Activated T-cell treated with anti-CD3 and anti-CD28 coated beads for 24 hours (primary cell): ENCODE data around the gene ITSN1.

ENCODE experiments used
- DNase-seq: peaks from one replicate; pipeline ENCODE4 v3.0.0-alpha.2; 2020; ENCODE audit warnings: low read depth

The ITSN1 gene

GRCh38 chr21:33840771-33841170, 198.5 kb downstream of the ITSN1 start:
- DNase-seq: no peak

GRCh38 chr21:33841561-33841960, 199.3 kb downstream of the ITSN1 start:
- no peak for DNase-seq

- no peak for DNase-seq
These were observed 200.9 kb downstream of the ITSN1 start for GRCh38 chr21:33843216-33843615.

- DNase-seq: no peak
These were observed 202.0 kb downstream of the ITSN1 start for GRCh38 chr21:33844104-33844889.

- no peak for DNase-seq
These were observed 202.5 kb downstream of the ITSN1 start for GRCh38 chr21:33844890-33845205.

- no peak for DNase-seq
These were observed 203.8 kb downstream of the ITSN1 start for GRCh38 chr21:33846141-33846540.

GRCh38 chr21:33847588-33848248, 205.4 kb downstream of the ITSN1 start:
- no peak for DNase-seq

GRCh38 chr21:33848249-33848953, 206.1 kb downstream of the ITSN1 start:
- no peak for DNase-seq

- DNase-seq: no peak
These were observed 207.5 kb downstream of the ITSN1 start for GRCh38 chr21:33849834-33850233.

GRCh38 chr21:33850401-33850800, 208.1 kb downstream of the ITSN1 start:
- no peak for DNase-seq

GRCh38 chr21:33850985-33851384, 208.7 kb downstream of the ITSN1 start:
- DNase-seq: no peak

- no peak for DNase-seq
These were observed 210.2 kb downstream of the ITSN1 start for GRCh38 chr21:33852485-33852884.

- DNase-seq: no peak
These were observed 212.3 kb downstream of the ITSN1 start for GRCh38 chr21:33854604-33855003.

GRCh38 chr21:33855190-33855589, 212.9 kb downstream of the ITSN1 start:
- DNase-seq: no peak

- DNase-seq: no peak
These were observed 214.7 kb downstream of the ITSN1 start for GRCh38 chr21:33856893-33857527.

- DNase-seq: no peak
These were observed 215.8 kb downstream of the ITSN1 start for GRCh38 chr21:33857846-33858666.

- DNase-seq: no peak
These were observed 216.5 kb downstream of the ITSN1 start for GRCh38 chr21:33858667-33859372.

- DNase-seq: no peak
These were observed 217.2 kb downstream of the ITSN1 start for GRCh38 chr21:33859373-33860102.

- DNase-seq: no peak
These were observed 218.1 kb downstream of the ITSN1 start for GRCh38 chr21:33860332-33860879.

GRCh38 chr21:33861125-33861524, 218.8 kb downstream of the ITSN1 start:
- DNase-seq: no peak
